SK-N-SH (cell line): ENCODE data around the gene UCHL1. TPM values are rescaled to one million over a fixed set of nuclear protein-coding genes. Genes with fewer than 3 reads are reported as not detected.

ENCODE experiments used
- CTCF ChIA-PET: fragments of 300-600, 350-600 bp; formaldehyde crosslinking; extraction: SDS; loops from one replicate; lab custom pipeline; 2021; lab: Yijun Ruan, JAX
- POLR2A ChIA-PET: fragments of 350-600 bp; sonication (Branson Sonifier 250); formaldehyde crosslinking; extraction: SDS; loops from one replicate; lab custom pipeline; 2020; ENCODE audit warnings: antibody characterized with exemption, inconsistent platforms; lab: Yijun Ruan, JAX
- DNase-seq: peaks from one replicate; pipeline ENCODE4 v3.0.0; 2012
- H2AFZ ChIP-seq: fragments of 200-600 bp; sonication (generic); 2 replicates; pipeline ENCODE4 v1.8.1; 2016; ENCODE audit warnings: antibody characterized with exemption, mild to moderate bottlenecking, low read depth
- H3F3A ChIP-seq: fragments of 200-600 bp; sonication (generic); replicated peaks from 2 replicates; pipeline ENCODE3; 2016; ENCODE audit warnings: antibody characterized with exemption, mild to moderate bottlenecking; ENCODE audit not compliant: insufficient read depth
- H3K27ac ChIP-seq, 2 experiments: fragments of 200-500 bp in 1 of 2; fragments of 200-600 bp in 1 of 2; sonication (Bioruptor generic) in 1 of 2; sonication (generic), shearing (Covaris generic) in 1 of 2; 2 replicates each; pipeline versions ENCODE4 v1.5.1 to v1.6.1; 2014 to 2016; ENCODE audit warnings: low read depth in 2 of 2, inconsistent platforms in 1 of 2, low read length in 1 of 2, mild to moderate bottlenecking in 1 of 2, mixed read lengths in 1 of 2
- H3K27me3 ChIP-seq: fragments of 200-600 bp; sonication (generic), shearing (Covaris generic); 2 replicates; pipeline ENCODE4 v1.6.1; 2016; ENCODE audit warnings: mixed run types; ENCODE audit not compliant: insufficient read depth
- H3K36me3 ChIP-seq, 2 experiments: fragments of 200-500 bp in 1 of 2; fragments of 200-600 bp in 1 of 2; sonication (Bioruptor generic) in 1 of 2; sonication (generic) in 1 of 2; replicated peaks in 1 of 2; 2 replicates each; pipeline versions ENCODE3 to v1.5.1; 2014 to 2016; ENCODE audit warnings: low read length in 1 of 2, mild to moderate bottlenecking in 1 of 2; ENCODE audit not compliant: insufficient read depth in 2 of 2, control insufficient read depth in 1 of 2
- H3K4me1 ChIP-seq, 2 experiments: fragments of 200-500 bp in 1 of 2; fragments of 200-600 bp in 1 of 2; sonication (Bioruptor generic) in 1 of 2; sonication (generic), shearing (Covaris generic) in 1 of 2; 2 replicates each; pipeline versions ENCODE4 v1.5.1 to v1.6.1; 2014 to 2016; ENCODE audit warnings: low read depth in 1 of 2, low read length in 1 of 2, mixed run types in 1 of 2; ENCODE audit not compliant: insufficient read depth in 2 of 2, control insufficient read depth in 1 of 2
- H3K4me2 ChIP-seq: fragments of 200-600 bp; sonication (generic), shearing (Covaris generic); 2 replicates; pipeline ENCODE4 v1.6.1; 2017; ENCODE audit warnings: mixed run types
- H3K4me3 ChIP-seq, 2 experiments: fragments of 200-500 bp in 1 of 2; fragments of 200-600 bp in 1 of 2; sonication (Bioruptor generic) in 1 of 2; sonication (generic), shearing (Covaris generic) in 1 of 2; 2 replicates each; pipeline versions ENCODE4 v1.5.1 to v1.8.1; 2014 to 2016; ENCODE audit warnings: low read depth in 2 of 2, inconsistent platforms in 1 of 2, low read length in 1 of 2, mild to moderate bottlenecking in 1 of 2, mixed read lengths in 1 of 2, moderate library complexity in 1 of 2
- H3K79me2 ChIP-seq: fragments of 200-600 bp; sonication (generic); 2 replicates; pipeline ENCODE4 v1.8.1; 2017; ENCODE audit warnings: mild to moderate bottlenecking; ENCODE audit not compliant: insufficient read depth
- H3K9ac ChIP-seq: fragments of 200-600 bp; sonication (generic); 2 replicates; pipeline ENCODE4 v1.6.1; 2017; ENCODE audit warnings: mixed run types
- H3K9me2 ChIP-seq: fragments of 200-600 bp; sonication (generic); 2 replicates; pipeline ENCODE4 v1.6.1; 2017; ENCODE audit warnings: mixed run types
- H3K9me3 ChIP-seq: fragments of 200-600 bp; sonication (generic); 2 replicates; pipeline ENCODE4 v1.6.1; 2017; ENCODE audit warnings: mixed run types, mild to moderate bottlenecking, moderate library complexity
- H4K20me1 ChIP-seq: fragments of 200-600 bp; sonication (generic); 2 replicates; pipeline ENCODE4 v1.6.1; 2017; ENCODE audit warnings: mild to moderate bottlenecking, mixed run types; ENCODE audit not compliant: insufficient read depth
- CTCF ChIP-seq: fragments of 200-600 bp; sonication (generic); IDR thresholded peaks from 2 replicates; pipeline ENCODE4 v1.6.1; 2017; ENCODE audit warnings: antibody characterized with exemption, mild to moderate bottlenecking, moderate library complexity
- ELF1 ChIP-seq: IDR thresholded peaks from 2 replicates; pipeline ENCODE4 v1.4.0; 2012
- EZH2phosphoT487 ChIP-seq: fragments of 200-600 bp; sonication (generic); IDR thresholded peaks from 2 replicates; pipeline ENCODE4 v1.6.1; 2017; ENCODE audit warnings: low read depth, mixed run types, mild to moderate bottlenecking, antibody characterized with exemption, moderate library complexity, borderline replicate concordance
- FOSL2 ChIP-seq: IDR thresholded peaks from 2 replicates; pipeline ENCODE4 v1.4.0; 2012; ENCODE audit warnings: low read depth, mild to moderate bottlenecking, moderate library complexity, borderline replicate concordance
- FOXM1 ChIP-seq: IDR thresholded peaks from 2 replicates; pipeline ENCODE4 v1.4.0; 2012; ENCODE audit warnings: low read depth, mild to moderate bottlenecking
- IRF3 ChIP-seq: fragments of 150-350 bp; IDR thresholded peaks from 2 replicates; pipeline ENCODE4 v1.6.1; 2016; ENCODE audit warnings: mild to moderate bottlenecking, low read depth, low read length
- JUND ChIP-seq: IDR thresholded peaks from 2 replicates; pipeline ENCODE4 v1.4.0; 2012
- NRF1 ChIP-seq: IDR thresholded peaks from 2 replicates; pipeline ENCODE4 v1.6.1; 2012; ENCODE audit warnings: low read depth, mild to moderate bottlenecking, low read length
- POLR2AphosphoS5 ChIP-seq: IDR thresholded peaks from 2 replicates; pipeline ENCODE4 v1.6.1; 2012; ENCODE audit warnings: low read depth, low read length
- RAD21 ChIP-seq: IDR thresholded peaks from 2 replicates; pipeline ENCODE4 v1.6.1; 2012; ENCODE audit warnings: mild to moderate bottlenecking, low read length
- REST ChIP-seq: IDR thresholded peaks from 2 replicates; pipeline ENCODE4 v1.6.1; 2012; ENCODE audit warnings: mild to moderate bottlenecking, low read depth, low read length, moderate library complexity
- SIN3A ChIP-seq: IDR thresholded peaks from 2 replicates; pipeline ENCODE4 v1.6.1; 2012; ENCODE audit warnings: low read depth, mild to moderate bottlenecking, low read length, moderate library complexity, borderline replicate concordance
- SMC3 ChIP-seq: IDR thresholded peaks from 2 replicates; pipeline ENCODE4 v1.6.1; 2012; ENCODE audit warnings: low read depth, low read length, improper control_type of control experiment
- TCF12 ChIP-seq: IDR thresholded peaks from 2 replicates; pipeline ENCODE4 v1.4.0; 2012
- USF2 ChIP-seq: fragments of 150-350 bp; IDR thresholded peaks from 2 replicates; pipeline ENCODE4 v1.6.1; 2017; ENCODE audit warnings: antibody characterized with exemption, low read length, low read depth, borderline replicate concordance
- YY1 ChIP-seq: IDR thresholded peaks from 2 replicates; pipeline ENCODE4 v1.4.0; 2012; ENCODE audit warnings: low read depth, mild to moderate bottlenecking
- ZBTB33 ChIP-seq: IDR thresholded peaks from 2 replicates; pipeline ENCODE4 v1.4.0; 2012; ENCODE audit warnings: low read depth, borderline replicate concordance
- WGBS: methylation state at CpG from one replicate; pipeline ENCODE4 v1.1.6; 2017; ENCODE audit warnings: low lambda C conversion rate; 5-methylcytosine and 5-hydroxymethylcytosine counted together
- polyA plus RNA-seq, 3 experiments: library from polyadenylated mRNA; depleted of rRNA; stranded (reverse); fragments of >200 nt; gene quantifications; 2 replicates each; pipeline ENCODE4 v1.2.3, GENCODE V29; 2012

The UCHL1 gene
- polyA plus RNA-seq, 1 of the 3 experiments (the other 2 are of a cell fraction), result 1,518 TPM

- Histone ChIP-seq H3K9me3 (no peaks in the 10 kb centered on the region), H3K9ac (no peak overlapping the region), H3K36me3 (peaks cover 59 to 62% of the 10 kb centered on the region in 2 experiments), H3K9me2 (no peaks in the 10 kb centered on the region), H3K27ac (no peak overlapping the region; a peak in 1 of 4 replicates), H2AFZ (no peak overlapping the region), H4K20me1 (peaks cover 23% of the 10 kb centered on the region), H3K4me1 (peaks cover 10 to 16% of the 10 kb centered on the region in 2 experiments; a peak in 3 of 4 replicates), H3K4me2 (no peak overlapping the region), H3F3A (peaks cover 19% of the 10 kb centered on the region), H3K79me2 (peaks cover 41% of the 10 kb centered on the region; the same call in 1 of the 2 replicates), H3K27me3 (no peaks in the 10 kb centered on the region), H3K4me3 (peak overlapping the region in 1 of 2 experiments; percentile 77; a peak in 1 of 4 replicates)
- CTCF ChIA-PET, result interaction anchor here (1.3 to 3.9 kb wide), 5 partner anchors 21 to 432 kb away, joined by 3 to 25 read pairs (median 13); partner anchors contain the start of gene APBB2
- 92% methylated on average over 8 of the region's 9 CpGs for WGBS
- no peak for TF ChIP-seq RAD21
- TF ChIP-seq EZH2phosphoT487, result no peak
- no peak for TF ChIP-seq ZBTB33
- TF ChIP-seq JUND, result no peak
- no peak for TF ChIP-seq SMC3
- no peak for TF ChIP-seq IRF3
- no peak for TF ChIP-seq FOXM1
- no peak for TF ChIP-seq NRF1
- no peak for TF ChIP-seq ELF1
- no peak for TF ChIP-seq POLR2AphosphoS5
- no peak for TF ChIP-seq USF2
- DNase-seq, result no peak
- POLR2A ChIA-PET, result interaction anchor here (1.3 to 4.7 kb wide), 2 partner anchors 7 to 428 kb away, joined by 3 to 32 read pairs; no protein-coding TSS in a partner anchor
These were observed 3.5 kb downstream of the UCHL1 start for GRCh38 chr4:41260116-41260733.

GRCh38 chr4:41262198-41262597 lies 5.5 kb downstream of the UCHL1 start:
- peaks cover 23% of the 10 kb centered on the region for H4K20me1 ChIP-seq
- H3K79me2 ChIP-seq, result peaks cover 37% of the 10 kb centered on the region; the same call in 1 of the 2 replicates
- CTCF ChIA-PET, result interaction anchor here (1.4 to 2.2 kb wide), 2 partner anchors 19 to 46 kb away, joined by 3 to 12 read pairs; no protein-coding TSS in a partner anchor
- H3K9me3 ChIP-seq, result no peaks in the 10 kb centered on the region
- no peaks in the 10 kb centered on the region for H3K9me2 ChIP-seq
- H3K9ac ChIP-seq, result no peak overlapping the region
- POLR2A ChIA-PET, result no interaction called here
- H3K4me1 ChIP-seq, result peaks cover 10 to 16% of the 10 kb centered on the region in 2 experiments; a peak in 3 of 4 replicates
- no peak overlapping the region for H3K27ac ChIP-seq
- H3K36me3 ChIP-seq, result peaks cover 73 to 80% of the 10 kb centered on the region in 2 experiments
- no peaks in the 10 kb centered on the region for H3K27me3 ChIP-seq
- no peak for DNase-seq
- no peak overlapping the region for H2AFZ ChIP-seq
- H3K4me2 ChIP-seq, result no peak overlapping the region
- WGBS, result 98% methylated on average over 6 of the region's 6 CpGs
- H3F3A ChIP-seq, result peaks cover 23% of the 10 kb centered on the region
- H3K4me3 ChIP-seq, result no peak overlapping the region
- TF ChIP-seq REST, result no peak
- TF ChIP-seq EZH2phosphoT487, result no peak
- TF ChIP-seq YY1, result no peak
- no peak for TF ChIP-seq SMC3
- TF ChIP-seq CTCF, result no peak
- TF ChIP-seq POLR2AphosphoS5, result no peak
- TF ChIP-seq SIN3A, result no peak
- TF ChIP-seq FOSL2, result no peak
- TF ChIP-seq TCF12, result no peak
